IPS-18c (cell line): ENCODE measurements around the gene CFAP47.

Experiments used
- H3K4me3 ChIP-seq: 2 replicates; pipeline ENCODE4 v1.7.0; 2013; ENCODE audit warnings: low read depth, mild to moderate bottlenecking, low read length, moderate library complexity; ENCODE audit not compliant: insufficient read depth
- H3K9me3 ChIP-seq: one replicate; pipeline ENCODE4 v1.6.1; 2013; ENCODE audit warnings: mild to moderate bottlenecking, low read length, moderate library complexity; ENCODE audit not compliant: control insufficient read depth, insufficient read depth

The CFAP47 gene

DNA sequence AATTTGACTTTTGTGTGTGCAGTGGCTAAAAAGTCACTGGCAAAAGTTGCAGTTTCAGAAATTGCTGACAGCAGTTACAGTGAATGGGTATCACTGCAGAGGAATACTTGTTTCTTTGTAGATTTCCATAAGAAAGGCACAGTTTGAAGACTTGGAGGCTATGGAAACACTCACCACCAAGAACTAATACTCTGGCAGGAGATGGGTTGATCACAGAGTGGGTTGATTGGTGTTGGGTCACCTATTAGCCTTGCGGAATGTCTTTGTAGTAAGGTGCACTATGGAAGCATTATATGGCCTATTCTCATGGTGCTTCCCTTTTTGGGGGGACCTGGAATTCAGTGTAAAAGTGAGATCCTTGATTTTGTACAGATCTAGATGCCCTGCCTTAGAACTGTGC is 502.8 kb downstream of the CFAP47 start:
- peaks cover 2% of the 10 kb centered on the region for H3K9me3 ChIP-seq
- H3K4me3 ChIP-seq, result no peak overlapping the region

GRCh38 chrX:36431819-36432218 is 512.3 kb downstream of the CFAP47 start:
- H3K4me3 ChIP-seq, result no peak overlapping the region
- no peaks in the 10 kb centered on the region for H3K9me3 ChIP-seq

DNA sequence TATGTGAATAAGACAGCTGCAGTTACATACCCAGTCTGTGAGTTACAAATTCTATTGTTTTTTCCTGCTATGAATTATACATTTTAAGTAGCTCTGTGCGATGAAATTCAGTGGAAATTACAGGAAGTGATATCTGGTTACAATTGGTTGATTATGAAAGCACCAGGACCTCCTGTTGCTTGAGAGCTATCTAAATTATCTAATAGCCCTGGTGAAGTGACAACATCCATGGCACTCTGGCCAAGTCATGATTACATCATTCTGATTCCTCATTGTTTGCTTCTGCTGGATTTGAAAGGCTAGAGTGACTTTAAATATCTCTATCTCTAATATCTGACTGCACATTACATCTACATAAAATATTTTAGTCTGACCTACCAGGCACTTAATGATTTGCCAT is 515.0 kb downstream of the CFAP47 start:
- Histone ChIP-seq H3K9me3 (no peaks in the 10 kb centered on the region), H3K4me3 (no peak overlapping the region)
